Ovary (tissue), 3 donors: Measurements from ENCODE around the gene TATDN2.

Source experiments
- EP300 ChIP-seq: sonication (generic); formaldehyde crosslinking; IDR thresholded peaks from one replicate; pipeline ENCODE4 v1.6.1; 2017; ENCODE audit warnings: antibody characterized with exemption
- TF ChIP-seq, protein P1 (sequence below), 3 donors: fragments of 450-650 bp in 2 of 3; fragments of 200-600 bp in 1 of 3; IDR thresholded peaks; one replicate each; pipeline versions ENCODE4 v1.5.1 to v1.8.0; 2016 to 2022; ENCODE audit warnings: antibody characterized with exemption in 3 of 3, mild to moderate bottlenecking in 1 of 3
- donor health status: DM: no; HTN: no; CAD: no.

DNA sequence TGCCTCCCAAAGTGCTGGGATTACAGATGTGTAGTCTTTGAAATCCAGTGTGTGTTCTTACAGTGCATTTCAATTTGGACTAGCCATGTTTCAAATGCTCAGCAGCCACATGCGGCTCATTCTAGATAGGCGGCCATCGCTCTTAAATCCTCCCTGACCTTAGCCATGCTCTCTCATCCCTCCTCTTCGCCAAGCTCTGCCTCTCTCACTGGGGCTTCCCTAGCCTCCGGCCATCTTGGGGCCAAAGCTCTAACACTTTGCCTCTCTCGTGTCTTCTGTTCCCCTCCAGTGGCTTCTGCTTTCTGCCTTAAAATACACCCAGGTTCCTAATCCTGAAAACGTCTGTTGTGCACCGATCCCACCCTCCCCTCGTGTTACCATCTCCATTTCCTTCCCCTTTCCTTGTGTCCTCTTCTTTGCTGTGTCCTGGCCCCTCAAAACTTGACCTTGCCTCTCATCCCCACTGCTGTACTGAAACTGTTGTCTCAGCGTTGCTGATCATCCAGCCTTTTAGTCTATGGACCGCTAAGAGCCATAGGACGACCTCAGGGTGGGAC is 45.8 kb downstream of the TATDN2 start:
- TF ChIP-seq, protein P1, sequence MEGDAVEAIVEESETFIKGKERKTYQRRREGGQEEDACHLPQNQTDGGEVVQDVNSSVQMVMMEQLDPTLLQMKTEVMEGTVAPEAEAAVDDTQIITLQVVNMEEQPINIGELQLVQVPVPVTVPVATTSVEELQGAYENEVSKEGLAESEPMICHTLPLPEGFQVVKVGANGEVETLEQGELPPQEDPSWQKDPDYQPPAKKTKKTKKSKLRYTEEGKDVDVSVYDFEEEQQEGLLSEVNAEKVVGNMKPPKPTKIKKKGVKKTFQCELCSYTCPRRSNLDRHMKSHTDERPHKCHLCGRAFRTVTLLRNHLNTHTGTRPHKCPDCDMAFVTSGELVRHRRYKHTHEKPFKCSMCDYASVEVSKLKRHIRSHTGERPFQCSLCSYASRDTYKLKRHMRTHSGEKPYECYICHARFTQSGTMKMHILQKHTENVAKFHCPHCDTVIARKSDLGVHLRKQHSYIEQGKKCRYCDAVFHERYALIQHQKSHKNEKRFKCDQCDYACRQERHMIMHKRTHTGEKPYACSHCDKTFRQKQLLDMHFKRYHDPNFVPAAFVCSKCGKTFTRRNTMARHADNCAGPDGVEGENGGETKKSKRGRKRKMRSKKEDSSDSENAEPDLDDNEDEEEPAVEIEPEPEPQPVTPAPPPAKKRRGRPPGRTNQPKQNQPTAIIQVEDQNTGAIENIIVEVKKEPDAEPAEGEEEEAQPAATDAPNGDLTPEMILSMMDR (IDR thresholded peaks at IDR 0.05) = no peak
- no peak for TF ChIP-seq EP300
